Psoas muscle (tissue), 8 donors: ENCODE data around the gene PPP1R12A. TPM values are rescaled to one million over a fixed set of nuclear protein-coding genes. Genes with fewer than 3 reads are reported as not detected.

Experiments used
- ATAC-seq, 4 donors: fragments of 200-7000 bp; cut with Tn5 transposase; one replicate each; pipeline ENCODE4 v1.9.1; 2020; ENCODE audit warnings: moderate library complexity in 3 of 4, mild to moderate bottlenecking in 2 of 4
- DNase-seq, 2 donors: peaks; one replicate each; pipeline ENCODE4 v3.0.0-alpha.2; 2020
- H3K27ac ChIP-seq: fragments of 200-600 bp; one replicate; pipeline ENCODE4 v1.8.0; 2022
- H3K27me3 ChIP-seq, 3 donors: fragments of 200-600 bp in 1 of 3; one replicate each; pipeline versions ENCODE4 v1.6.1 to v1.8.0; 2013 to 2022; ENCODE audit warnings: low read length in 2 of 3, mild to moderate bottlenecking in 2 of 3, moderate library complexity in 1 of 3; ENCODE audit not compliant: insufficient read depth in 3 of 3
- H3K36me3 ChIP-seq, 2 donors: fragments of 200-600 bp in 1 of 2; one replicate each; pipeline versions ENCODE4 v1.6.1 to v1.8.0; 2013 to 2022; ENCODE audit warnings: low read depth in 1 of 2, mild to moderate bottlenecking in 1 of 2, moderate library complexity in 1 of 2; ENCODE audit not compliant: insufficient read depth in 1 of 2
- H3K4me1 ChIP-seq: fragments of 200-600 bp; one replicate; pipeline ENCODE4 v1.8.0; 2022
- H3K4me3 ChIP-seq: fragments of 200-600 bp; one replicate; pipeline ENCODE4 v1.8.0; 2022; ENCODE audit warnings: mild to moderate bottlenecking
- H3K9me3 ChIP-seq: fragments of 200-600 bp; one replicate; pipeline ENCODE4 v1.8.0; 2022
- WGBS, 3 donors: extraction: QIAGEN DNeasy Blood & Tissue Kit; methylation state at CpG; one replicate each; pipeline versions ENCODE4 v1.1.6 to v1.1.7; 2013; 5-methylcytosine and 5-hydroxymethylcytosine counted together
- intact Hi-C, 2 donors: fragments of 100-400 bp; cut with DNase I; formaldehyde crosslinking; loops; one replicate each; pipeline versions ENCODE4 v1.11.0 to v1.14.2; 2022
- polyA plus RNA-seq, 3 donors: library from polyadenylated mRNA; stranded (reverse); fragments of 200-250 nt; gene quantifications; one replicate each; pipeline ENCODE4 v1.2.3, GENCODE V29; 2013
- total RNA-seq, 4 donors: library from RNA; stranded (reverse); fragmentation: NEBNext Ultra II Directional in 2 of 4; extraction: Animal tissue kit (Norgen Biotek cat#: 25700) in 2 of 4; gene quantifications; one replicate each; pipeline versions ENCODE4 v1.2.1 to v1.2.4, GENCODE V29; 2021 to 2023
- TF ChIP-seq, protein P1 (sequence below): fragments of 200-600 bp; IDR thresholded peaks from one replicate; pipeline ENCODE4 v1.8.0; 2022; ENCODE audit warnings: antibody characterized with exemption
- donor health status: healthy with polysubstance abuse.
- donor health status: DM: no; HTN: no; CAD: no; lungs with moderate emphysema.
- donor health status: Bipolar disorder and iron deficiency.
- donor health status: healthy.
- donor health status: DM: yes; HTN: yes; CAD: no.
- donor health status: DM: no; HTN: no; CAD: no.
- donor health status: DM: no; HTN: no; CAD: no.
- donor health status: DM: yes; HTN: yes; CAD: no.

Gene PPP1R12A
- total and polyA plus RNA-seq, 7 donors: 9.5 to 51.2 (median 37.8) TPM

DNA sequence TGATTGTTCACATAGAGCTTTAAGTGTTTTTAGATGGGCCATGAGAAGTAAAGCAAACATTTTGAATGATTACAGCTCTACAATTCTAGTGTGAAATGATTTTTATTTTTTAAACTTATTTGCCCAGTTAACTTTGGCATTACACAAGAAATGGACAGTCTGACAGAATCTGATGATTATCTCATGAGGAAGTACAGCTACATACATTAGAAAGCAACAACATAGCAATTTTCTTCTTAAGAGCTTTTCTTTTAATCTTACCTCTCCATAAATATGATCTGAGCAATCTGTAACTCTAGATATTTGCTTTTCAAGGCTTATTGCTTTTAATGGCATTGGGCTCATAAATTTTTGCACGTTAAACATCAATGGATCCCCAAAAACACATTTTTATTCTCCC lies 26.5 kb upstream of the PPP1R12A start:
- Histone ChIP-seq H3K4me1 (no peaks in the 10 kb centered on the region), H3K27me3 (no peaks in the 10 kb centered on the region), H3K9me3 (no peaks in the 10 kb centered on the region), H3K27ac (no peak overlapping the region), H3K4me3 (no peak overlapping the region), H3K36me3 (no peaks in the 10 kb centered on the region)
- intact Hi-C loops: no loop called here
- WGBS, 3 donors: 81 to 83% (median 81%) methylated on average over 1 of the region's 1 CpG
- no peak for ATAC-seq
- no peak for DNase-seq
- TF ChIP-seq, protein P1, sequence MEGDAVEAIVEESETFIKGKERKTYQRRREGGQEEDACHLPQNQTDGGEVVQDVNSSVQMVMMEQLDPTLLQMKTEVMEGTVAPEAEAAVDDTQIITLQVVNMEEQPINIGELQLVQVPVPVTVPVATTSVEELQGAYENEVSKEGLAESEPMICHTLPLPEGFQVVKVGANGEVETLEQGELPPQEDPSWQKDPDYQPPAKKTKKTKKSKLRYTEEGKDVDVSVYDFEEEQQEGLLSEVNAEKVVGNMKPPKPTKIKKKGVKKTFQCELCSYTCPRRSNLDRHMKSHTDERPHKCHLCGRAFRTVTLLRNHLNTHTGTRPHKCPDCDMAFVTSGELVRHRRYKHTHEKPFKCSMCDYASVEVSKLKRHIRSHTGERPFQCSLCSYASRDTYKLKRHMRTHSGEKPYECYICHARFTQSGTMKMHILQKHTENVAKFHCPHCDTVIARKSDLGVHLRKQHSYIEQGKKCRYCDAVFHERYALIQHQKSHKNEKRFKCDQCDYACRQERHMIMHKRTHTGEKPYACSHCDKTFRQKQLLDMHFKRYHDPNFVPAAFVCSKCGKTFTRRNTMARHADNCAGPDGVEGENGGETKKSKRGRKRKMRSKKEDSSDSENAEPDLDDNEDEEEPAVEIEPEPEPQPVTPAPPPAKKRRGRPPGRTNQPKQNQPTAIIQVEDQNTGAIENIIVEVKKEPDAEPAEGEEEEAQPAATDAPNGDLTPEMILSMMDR: no peak

DNA sequence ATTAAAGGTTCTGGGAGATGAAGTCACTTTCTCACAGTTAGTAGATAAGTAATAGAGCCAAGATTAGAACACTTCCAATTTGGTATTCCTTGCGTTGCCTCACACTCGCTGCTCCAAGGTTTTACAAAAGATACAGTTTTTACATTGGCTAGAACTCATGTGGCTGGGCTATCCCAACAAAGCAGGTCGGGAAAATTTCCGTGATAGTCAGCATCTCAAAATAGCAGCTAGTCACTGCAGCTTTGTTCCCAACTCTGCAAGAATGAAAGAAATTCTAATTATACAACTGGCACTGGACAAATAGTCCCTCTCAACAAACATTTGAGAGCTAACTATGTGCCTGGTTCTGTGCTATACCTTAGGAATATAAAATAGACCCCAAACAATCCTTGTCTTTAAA lies 24.6 kb upstream of the PPP1R12A start:
- intact Hi-C loops: no loop called here
- Histone ChIP-seq H3K27me3 (no peaks in the 10 kb centered on the region), H3K4me3 (no peak overlapping the region), H3K36me3 (no peaks in the 10 kb centered on the region), H3K4me1 (no peaks in the 10 kb centered on the region), H3K9me3 (peaks cover 10% of the 10 kb centered on the region), H3K27ac (no peak overlapping the region)
- DNase-seq: no peak
- TF ChIP-seq, protein P1: no peak
- ATAC-seq: peak in 1 of 4 donors; percentile 39
- 39 to 54% (median 49%) methylated on average over 4 of the region's 4 CpGs for WGBS, 3 donors

DNA sequence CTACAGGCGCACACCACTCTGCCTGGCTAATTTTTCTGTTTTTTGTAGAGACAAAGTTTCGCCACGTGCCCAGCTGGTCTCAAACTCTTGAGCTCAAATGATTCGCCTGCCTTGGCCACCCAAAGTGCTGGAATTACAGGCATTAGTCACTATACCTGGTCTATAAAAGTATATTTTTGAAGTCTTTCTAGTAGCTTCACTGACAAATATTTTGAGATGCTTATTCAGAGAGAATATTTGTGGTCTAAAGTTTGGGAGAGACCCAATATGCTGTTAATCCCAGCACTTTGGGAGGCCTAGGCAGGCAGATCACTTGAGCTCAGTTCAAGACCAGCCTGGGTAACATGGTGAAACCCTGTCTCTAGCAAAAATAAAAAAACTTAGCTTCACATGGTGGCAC lies 22.0 kb upstream of the PPP1R12A start:
- 87 to 91% (median 89%) methylated on average over 4 of the region's 4 CpGs for WGBS, 3 donors
- H3K36me3 ChIP-seq: no peaks in the 10 kb centered on the region

DNA sequence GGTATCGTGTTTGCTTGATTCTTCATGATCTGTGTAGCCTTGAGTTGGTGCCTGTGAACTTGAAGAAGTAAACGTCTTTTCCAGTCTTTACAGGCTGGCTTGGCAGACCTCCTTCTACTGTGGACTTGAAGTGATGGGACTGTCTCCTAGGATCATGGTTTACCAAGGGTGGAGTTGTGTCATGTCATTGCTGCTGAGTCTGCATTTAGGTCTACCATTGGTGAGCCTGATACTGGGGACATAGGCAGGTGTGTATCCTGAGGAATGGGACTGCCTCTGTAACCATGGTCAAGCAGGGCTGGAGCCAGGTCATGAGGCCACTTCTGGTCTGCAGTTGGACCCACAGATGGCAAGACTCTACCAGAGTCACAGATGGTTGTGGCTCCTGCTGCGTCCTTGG lies 20.7 kb upstream of the PPP1R12A start:
- 87 to 92% (median 91%) methylated on average over 3 of the region's 3 CpGs for WGBS, 3 donors
- peaks cover 10% of the 10 kb centered on the region for H3K9me3 ChIP-seq
- intact Hi-C loops: no loop called here
- H3K27me3 ChIP-seq: no peaks in the 10 kb centered on the region
- TF ChIP-seq, protein P1: no peak
- H3K4me3 ChIP-seq: no peak overlapping the region
- no peaks in the 10 kb centered on the region for H3K4me1 ChIP-seq
- DNase-seq (no peak), ATAC-seq (no peak)
- H3K27ac ChIP-seq: no peak overlapping the region
- no peaks in the 10 kb centered on the region for H3K36me3 ChIP-seq

More for the DNA sequence above, 22.0 kb upstream of the PPP1R12A start:
- no peaks in the 10 kb centered on the region for H3K27me3 ChIP-seq
- H3K9me3 ChIP-seq: peaks cover 10% of the 10 kb centered on the region
- H3K4me3 ChIP-seq: no peak overlapping the region
- TF ChIP-seq, protein P1: no peak
- ATAC-seq (no peak), DNase-seq (no peak)
- intact Hi-C loops: no loop called here
- no peak overlapping the region for H3K27ac ChIP-seq
- H3K4me1 ChIP-seq: no peaks in the 10 kb centered on the region

DNA sequence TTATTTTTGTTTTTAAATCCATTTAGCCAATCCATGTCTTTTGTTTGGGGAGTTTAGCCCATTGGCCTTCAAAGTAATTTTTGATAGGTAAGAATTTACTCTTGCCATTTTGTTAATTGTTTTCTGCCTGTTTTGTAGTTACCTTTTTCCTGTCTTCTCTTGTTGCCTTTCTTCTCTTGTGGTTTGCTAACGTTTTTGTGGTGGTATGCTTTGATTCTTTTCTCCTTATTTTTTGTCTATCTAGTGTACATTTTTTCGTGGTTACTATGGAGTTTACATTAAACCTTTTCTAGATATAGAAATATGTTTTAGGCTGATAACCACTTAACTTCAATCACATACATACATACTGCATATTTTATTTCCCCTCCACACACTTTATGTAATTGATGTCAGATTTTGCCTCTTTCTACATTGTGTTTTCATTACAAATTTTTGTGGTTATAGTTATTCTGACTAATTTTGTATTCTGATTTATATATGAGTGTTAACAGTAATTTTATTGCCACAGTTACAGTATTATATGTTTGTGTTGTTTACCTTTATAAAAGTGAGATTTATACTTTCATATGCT lies 19.2 kb upstream of the PPP1R12A start:
- ATAC-seq: no peak
- no peaks in the 10 kb centered on the region for H3K27me3 ChIP-seq
- intact Hi-C loops: no loop called here

More for the DNA sequence above, 19.2 kb upstream of the PPP1R12A start:
- no peaks in the 10 kb centered on the region for H3K4me1 ChIP-seq
- H3K4me3 ChIP-seq: no peak overlapping the region
- DNase-seq: no peak
- peaks cover 10% of the 10 kb centered on the region for H3K9me3 ChIP-seq
- H3K36me3 ChIP-seq: no peaks in the 10 kb centered on the region
- TF ChIP-seq, protein P1: no peak
- no peak overlapping the region for H3K27ac ChIP-seq
- WGBS, 3 donors: 75 to 84% (median 76%) methylated on average over 2 of the region's 2 CpGs
